ENCODE measurements around the gene GCLC. TPM values are rescaled to one million over a fixed set of nuclear protein-coding genes. Genes with fewer than 3 reads are reported as not detected.
"Not testable (repeated sequence)": the region's sequence is repeated elsewhere in the genome, so short reads cannot be mapped to it uniquely, and the experiment has no call there.

GCLC gene
- total RNA-seq, 1 donor from 2014 or later = 16.4 TPM

DNA sequence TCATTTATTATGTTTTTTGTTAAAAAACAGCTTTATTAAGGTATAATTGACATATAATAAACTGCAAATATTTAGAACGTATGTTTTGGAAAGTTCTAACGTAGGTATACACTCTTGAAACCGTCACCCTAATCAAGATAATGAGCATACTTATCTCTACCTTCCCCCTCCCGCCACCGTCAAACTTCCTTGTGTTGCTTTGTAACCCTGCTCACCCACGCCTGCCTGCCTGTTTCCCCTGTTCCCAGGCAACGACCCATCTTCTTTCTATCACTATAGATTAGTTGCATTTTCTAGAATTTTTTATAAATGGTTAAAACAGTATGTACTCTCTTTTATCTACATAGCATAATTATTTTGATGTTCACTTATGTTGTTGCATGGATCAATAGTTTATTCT, 33.5 kb upstream of the GCLC start:
- TF ChIP-seq, protein P1, sequence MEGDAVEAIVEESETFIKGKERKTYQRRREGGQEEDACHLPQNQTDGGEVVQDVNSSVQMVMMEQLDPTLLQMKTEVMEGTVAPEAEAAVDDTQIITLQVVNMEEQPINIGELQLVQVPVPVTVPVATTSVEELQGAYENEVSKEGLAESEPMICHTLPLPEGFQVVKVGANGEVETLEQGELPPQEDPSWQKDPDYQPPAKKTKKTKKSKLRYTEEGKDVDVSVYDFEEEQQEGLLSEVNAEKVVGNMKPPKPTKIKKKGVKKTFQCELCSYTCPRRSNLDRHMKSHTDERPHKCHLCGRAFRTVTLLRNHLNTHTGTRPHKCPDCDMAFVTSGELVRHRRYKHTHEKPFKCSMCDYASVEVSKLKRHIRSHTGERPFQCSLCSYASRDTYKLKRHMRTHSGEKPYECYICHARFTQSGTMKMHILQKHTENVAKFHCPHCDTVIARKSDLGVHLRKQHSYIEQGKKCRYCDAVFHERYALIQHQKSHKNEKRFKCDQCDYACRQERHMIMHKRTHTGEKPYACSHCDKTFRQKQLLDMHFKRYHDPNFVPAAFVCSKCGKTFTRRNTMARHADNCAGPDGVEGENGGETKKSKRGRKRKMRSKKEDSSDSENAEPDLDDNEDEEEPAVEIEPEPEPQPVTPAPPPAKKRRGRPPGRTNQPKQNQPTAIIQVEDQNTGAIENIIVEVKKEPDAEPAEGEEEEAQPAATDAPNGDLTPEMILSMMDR (conservative IDR thresholded peaks at IDR 0.05; ENCODE audit: low read depth, low read length) = no peak
- no peak for DNase-seq (ENCODE audit: low read depth)
- H3K4me3 ChIP-seq (ENCODE audit: low read depth, low read length) = no peak overlapping the region

DNA sequence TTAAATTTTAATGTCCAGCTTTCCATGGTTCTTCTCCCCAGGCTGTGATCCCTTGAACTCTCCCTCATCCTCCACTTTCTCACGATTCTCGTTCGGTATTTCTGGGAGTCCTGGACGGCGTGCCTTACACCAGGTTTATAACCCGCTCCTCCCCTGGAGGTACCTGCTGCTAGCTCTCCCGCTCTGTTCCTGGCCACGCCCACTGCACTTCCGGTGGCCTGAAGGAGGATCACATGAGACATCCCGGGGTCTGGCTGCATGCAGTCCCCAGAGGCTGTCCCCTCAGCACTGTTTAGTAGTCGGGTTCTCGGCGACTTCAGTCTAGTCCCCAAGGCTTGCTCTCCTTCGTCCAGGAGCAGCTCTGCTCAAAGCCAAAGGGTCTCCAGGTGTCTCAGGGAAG, 28.4 kb upstream of the GCLC start:
- no peak for DNase-seq (ENCODE audit: low read depth)
- TF ChIP-seq, protein P1 (conservative IDR thresholded peaks at IDR 0.05; ENCODE audit: low read depth, low read length) = no peak
- no peak overlapping the region for H3K4me3 ChIP-seq (ENCODE audit: low read depth, low read length)

DNA sequence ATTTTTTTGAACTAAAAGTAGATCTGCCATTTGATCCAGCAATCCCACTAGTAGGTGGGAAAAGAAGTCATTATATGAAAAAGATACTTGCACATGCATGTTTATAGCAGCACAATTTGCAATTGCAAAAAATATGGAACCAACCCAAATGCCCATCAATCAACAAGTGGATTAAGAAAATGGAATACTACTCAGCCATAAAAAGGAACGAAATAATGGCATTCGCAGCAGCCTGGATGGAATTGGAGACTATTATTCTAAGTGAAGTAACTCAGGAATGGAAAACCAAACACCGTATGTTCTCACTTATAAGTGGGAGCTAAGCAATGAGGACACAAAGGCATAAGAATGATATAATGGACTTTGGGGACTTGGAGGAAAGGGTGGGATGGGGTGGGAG, 27.5 kb upstream of the GCLC start:
- DNase-seq (ENCODE audit: low read depth); H3K4me3 ChIP-seq (ENCODE audit: low read depth, low read length): not testable (repeated sequence)

DNA sequence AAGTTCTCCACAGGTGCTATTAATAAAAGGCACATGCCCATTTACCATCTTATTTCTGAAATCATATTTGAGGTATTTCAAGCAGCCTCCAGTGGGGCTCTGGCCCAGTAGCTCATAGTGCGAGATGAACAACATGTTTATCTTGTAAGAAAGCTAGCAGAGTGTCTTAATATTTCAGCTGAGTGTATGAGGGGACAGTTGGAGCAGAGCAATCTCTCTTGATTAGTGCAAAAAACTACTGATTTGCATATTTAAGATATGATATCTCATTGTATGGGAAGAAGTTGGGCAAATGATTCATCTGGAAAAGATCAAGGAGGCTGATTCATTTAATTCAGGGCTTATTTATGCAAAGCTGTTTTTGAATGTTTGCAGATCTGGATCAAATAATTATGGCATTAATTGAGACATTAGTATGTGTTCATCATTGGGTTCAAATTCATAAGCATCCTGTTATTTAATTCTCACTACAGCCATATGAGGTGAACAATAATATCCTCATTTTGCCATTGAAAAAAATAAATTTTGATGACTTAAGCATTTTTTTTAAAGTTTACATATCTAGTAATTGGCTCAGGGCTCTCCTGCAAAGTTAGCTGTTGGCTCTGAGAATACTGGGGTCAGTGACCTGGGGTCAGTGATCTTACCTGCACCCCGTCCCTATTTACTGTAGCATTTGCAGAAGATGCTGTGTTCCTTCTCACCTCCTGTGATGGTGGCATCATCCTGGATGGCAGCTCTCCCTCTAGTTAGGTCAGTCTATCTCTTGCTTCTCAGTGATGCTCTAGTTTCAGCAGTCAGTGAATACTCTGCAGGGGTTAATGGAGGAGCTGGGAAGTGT, 24.1 kb upstream of the GCLC start:
- TF ChIP-seq, protein P1 (conservative IDR thresholded peaks at IDR 0.05; ENCODE audit: low read depth, low read length) = no peak
- DNase-seq (ENCODE audit: low read depth) = no peak
- no peak overlapping the region for H3K4me3 ChIP-seq (ENCODE audit: low read depth, low read length)

DNA sequence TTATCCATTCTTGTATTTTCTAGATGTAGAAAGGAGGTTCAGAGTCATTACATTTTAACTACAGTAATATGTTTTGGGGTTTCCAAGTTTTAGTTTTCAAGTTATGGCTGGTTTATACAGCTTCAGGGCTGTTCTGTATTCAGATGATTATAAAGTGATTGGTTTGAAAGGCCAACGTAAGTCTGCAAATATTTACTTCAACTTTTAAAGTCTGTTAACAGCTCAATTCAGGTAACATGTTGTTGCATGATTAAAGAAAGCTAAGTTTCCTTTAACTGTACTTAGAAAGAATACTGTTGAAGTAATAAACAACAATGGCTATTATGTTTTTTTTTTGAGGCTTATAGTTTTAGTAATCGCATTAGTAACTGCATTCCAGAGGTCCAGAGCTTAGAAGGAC, 22.8 kb upstream of the GCLC start:
- DNase-seq (ENCODE audit: low read depth) = no peak
- TF ChIP-seq, protein P1 (conservative IDR thresholded peaks at IDR 0.05; ENCODE audit: low read depth, low read length) = no peak
- no peak overlapping the region for H3K4me3 ChIP-seq (ENCODE audit: low read depth, low read length)

DNA sequence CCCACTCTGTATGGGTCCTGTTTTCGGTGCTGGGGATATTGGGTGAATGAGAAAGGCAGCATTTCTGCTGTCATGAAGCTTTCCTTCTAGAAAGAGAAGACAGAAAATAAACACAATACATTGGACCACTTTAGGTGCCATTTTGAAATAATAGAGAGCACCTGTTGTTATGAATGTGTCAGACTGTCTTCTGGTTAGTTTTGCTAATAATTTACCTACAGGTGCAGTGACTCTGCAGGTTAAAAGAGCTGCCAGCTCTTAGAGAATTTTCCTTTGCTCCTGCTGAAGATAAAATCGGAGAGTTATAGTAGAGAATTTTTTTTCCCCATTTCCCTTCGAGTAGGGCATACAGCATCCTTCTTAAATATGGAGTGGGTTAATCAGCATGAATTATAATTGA, 21.9 kb upstream of the GCLC start:
- no peak for DNase-seq (ENCODE audit: low read depth)
- TF ChIP-seq, protein P1 (conservative IDR thresholded peaks at IDR 0.05; ENCODE audit: low read depth, low read length) = no peak
- no peak overlapping the region for H3K4me3 ChIP-seq (ENCODE audit: low read depth, low read length)

DNA sequence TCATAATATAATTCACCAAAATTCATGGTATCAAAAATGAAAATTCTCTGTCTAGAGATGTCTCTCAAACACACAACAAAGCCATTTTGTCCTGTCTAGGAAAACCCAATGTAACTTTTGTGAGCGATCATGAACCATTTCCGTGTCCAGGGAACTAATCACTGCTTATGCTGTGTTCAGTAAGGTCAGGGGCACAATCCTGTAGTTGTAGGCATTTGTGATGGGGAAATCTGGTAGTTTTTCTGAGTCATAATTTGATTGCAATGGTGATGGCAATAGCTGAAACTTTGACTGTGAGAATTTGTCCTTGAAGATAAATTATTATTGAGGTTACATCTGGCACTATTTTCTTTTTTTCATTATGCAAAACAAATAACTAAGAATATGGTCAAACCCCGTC, 21.0 kb upstream of the GCLC start:
- DNase-seq (ENCODE audit: low read depth) = no peak
- TF ChIP-seq, protein P1 (conservative IDR thresholded peaks at IDR 0.05; ENCODE audit: low read depth, low read length) = no peak
- H3K4me3 ChIP-seq (ENCODE audit: low read depth, low read length) = no peak overlapping the region
